Fibroblast of lung (primary cell): Measurements from ENCODE around the gene C11orf65. TPM values are rescaled to one million over a fixed set of nuclear protein-coding genes. Genes with fewer than 3 reads are reported as not detected.

Experiments
- DNase-seq, 2 donors: peaks; one replicate each; pipeline versions ENCODE4 v3.0.0 to v3.0.0-alpha.2; 2010; ENCODE audit warnings: low read depth in 2 of 2
- H2AFZ ChIP-seq: 2 replicates; pipeline ENCODE4 v1.5.1; 2012; ENCODE audit warnings: low read length, control low read depth, inconsistent platforms
- H3K27ac ChIP-seq: 2 replicates; pipeline ENCODE4 v1.5.1; 2011; ENCODE audit warnings: low read length, control low read depth; ENCODE audit not compliant: insufficient read depth
- H3K27me3 ChIP-seq: 2 replicates; pipeline ENCODE4 v1.5.1; 2011; ENCODE audit warnings: mild to moderate bottlenecking, low read length; ENCODE audit not compliant: control insufficient read depth, insufficient read depth
- H3K36me3 ChIP-seq: 2 replicates; pipeline ENCODE4 v1.5.1; 2011; ENCODE audit warnings: low read length; ENCODE audit not compliant: control insufficient read depth, insufficient read depth
- H3K4me1 ChIP-seq: 2 replicates; pipeline ENCODE4 v1.5.1; 2011; ENCODE audit warnings: low read length; ENCODE audit not compliant: control insufficient read depth, insufficient read depth; ENCODE audit errors: extremely low read depth
- H3K4me2 ChIP-seq: 2 replicates; pipeline ENCODE4 v1.5.1; 2011; ENCODE audit warnings: low read length, control low read depth; ENCODE audit not compliant: insufficient read depth; ENCODE audit errors: extremely low read depth
- H3K4me3 ChIP-seq, 4 experiments: fragments of 200-600 bp in 1 of 4; sonication (generic) in 1 of 4; replicated peaks in 1 of 4; 2 replicates each; pipeline ENCODE4 v1.5.1; 2011 to 2016; ENCODE audit warnings: low read length in 4 of 4, low read depth in 3 of 4, mild to moderate bottlenecking in 3 of 4, control low read depth in 2 of 4, inconsistent platforms in 1 of 4, mixed read lengths in 1 of 4; ENCODE audit not compliant: insufficient read depth in 1 of 4; ENCODE audit errors: control extremely low read depth in 1 of 4
- H3K79me2 ChIP-seq: 2 replicates; pipeline ENCODE4 v1.5.1; 2012; ENCODE audit warnings: mild to moderate bottlenecking, low read length, inconsistent platforms; ENCODE audit not compliant: control insufficient read depth, insufficient read depth
- H3K9ac ChIP-seq: 2 replicates; pipeline ENCODE4 v1.5.1; 2011; ENCODE audit warnings: mild to moderate bottlenecking, low read length, control low read depth; ENCODE audit not compliant: insufficient read depth
- H3K9me3 ChIP-seq: 2 replicates; pipeline ENCODE4 v1.5.1; 2012; ENCODE audit warnings: low read depth, low read length; ENCODE audit not compliant: control insufficient read depth, insufficient read depth
- H4K20me1 ChIP-seq: 2 replicates; pipeline ENCODE4 v1.5.1; 2011; ENCODE audit warnings: low read length; ENCODE audit not compliant: control insufficient read depth, insufficient read depth; ENCODE audit errors: extremely low read depth
- EZH2 ChIP-seq: IDR thresholded peaks from 2 replicates; pipeline ENCODE4 v1.5.1; 2012; ENCODE audit warnings: low read length, control low read depth, mild to moderate bottlenecking; ENCODE audit errors: missing control alignments
- polyA plus RNA-seq, 2 donors: library from polyadenylated mRNA; depleted of rRNA in 1 of 2; stranded (reverse) in 1 of 2; unstranded in 1 of 2; fragments of >200 nt; gene quantifications; 2 replicates each; pipeline ENCODE4 v1.2.1, GENCODE V29; 2011 to 2012; ENCODE audit warnings: missing spikeins in 1 of 2
- total RNA-seq: library from RNA; depleted of rRNA; stranded (reverse); fragments of >200 nt; gene quantifications from 2 replicates; pipeline ENCODE4 v1.2.1, GENCODE V29; 2014
- TF ChIP-seq, protein P1 (sequence below), 2 donors: IDR thresholded peaks in 1 of 2; conservative IDR thresholded peaks in 1 of 2; 1 replicate in 1 of 2; 2 replicates in 1 of 2; pipeline ENCODE4 v1.5.1; 2011 to 2012; ENCODE audit warnings: low read length in 2 of 2, control low read depth in 1 of 2, inconsistent platforms in 1 of 2, low read depth in 1 of 2, mild to moderate bottlenecking in 1 of 2

Gene C11orf65
- total and polyA plus RNA-seq, 2 donors (not counting 1 experiment from before 2014, with no cell fraction given), result 0.54 to 2.3 TPM

DNA sequence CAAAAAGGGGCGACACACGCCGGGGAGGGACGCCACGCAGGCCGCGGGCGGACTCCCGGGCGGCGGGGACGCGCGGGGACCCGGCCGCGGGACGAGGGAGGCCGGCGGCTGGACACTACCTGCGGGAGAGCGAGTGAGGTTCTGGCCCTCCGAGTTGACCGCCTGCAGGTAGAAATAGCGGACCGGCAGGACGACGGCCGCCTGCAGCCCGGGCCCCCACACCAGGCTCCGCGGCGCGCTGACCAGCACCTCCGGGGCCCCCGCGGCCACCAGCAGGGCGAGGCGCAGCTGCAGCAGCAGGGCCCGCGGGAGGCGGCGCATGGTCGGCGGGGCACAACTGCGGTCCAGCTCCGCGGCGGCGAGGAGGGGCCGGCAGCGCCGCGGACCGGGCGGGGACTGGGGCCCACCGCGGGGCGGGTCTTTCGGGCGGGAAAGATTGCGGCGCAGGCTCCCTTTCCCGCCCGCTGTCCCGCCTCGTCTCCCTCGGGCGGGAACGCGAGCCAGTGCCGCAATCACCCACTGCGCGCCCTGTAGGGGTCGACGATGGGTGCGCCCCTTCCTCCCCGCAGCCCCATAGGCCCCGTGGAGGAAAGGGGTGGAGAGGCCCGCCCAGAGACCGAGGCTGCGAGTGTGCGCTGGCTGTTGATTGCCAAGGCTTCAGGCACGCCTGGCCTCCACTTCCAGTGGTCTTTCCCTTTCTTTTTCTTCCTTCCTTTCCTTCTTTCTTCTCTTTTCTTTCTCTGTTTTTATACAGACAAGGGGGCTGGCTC lies 30.9 kb upstream of the C11orf65 start, which contains the start of gene POGLUT3:
TSS of gene POGLUT3 (minus strand) at position 339 of the 770 bp plus-strand sequence. CDS start at position 321, 18 bp downstream.
- Histone ChIP-seq H3K36me3 (no peaks in the 10 kb centered on the region), H3K27ac (peak within 1 kb of the TSS; percentile 82), H2AFZ (peak within 1 kb of the TSS; percentile 93), H3K4me2 (peak within 1 kb of the TSS; percentile 81), H3K79me2 (peaks cover 10% of the 10 kb centered on the region), H3K4me3 (peak within 1 kb of the TSS; percentile 44 to 75 (median 53)), H3K9me3 (no peaks in the 10 kb centered on the region), H3K9ac (peak within 1 kb of the TSS; percentile 78), H4K20me1 (no peaks in the 10 kb centered on the region), H3K27me3 (no peaks in the 10 kb centered on the region), H3K4me1 (peaks cover 3% of the 10 kb centered on the region)
- peak; percentile 58 to 70 for DNase-seq
- TF ChIP-seq EZH2, result no peak
- TF ChIP-seq, protein P1, sequence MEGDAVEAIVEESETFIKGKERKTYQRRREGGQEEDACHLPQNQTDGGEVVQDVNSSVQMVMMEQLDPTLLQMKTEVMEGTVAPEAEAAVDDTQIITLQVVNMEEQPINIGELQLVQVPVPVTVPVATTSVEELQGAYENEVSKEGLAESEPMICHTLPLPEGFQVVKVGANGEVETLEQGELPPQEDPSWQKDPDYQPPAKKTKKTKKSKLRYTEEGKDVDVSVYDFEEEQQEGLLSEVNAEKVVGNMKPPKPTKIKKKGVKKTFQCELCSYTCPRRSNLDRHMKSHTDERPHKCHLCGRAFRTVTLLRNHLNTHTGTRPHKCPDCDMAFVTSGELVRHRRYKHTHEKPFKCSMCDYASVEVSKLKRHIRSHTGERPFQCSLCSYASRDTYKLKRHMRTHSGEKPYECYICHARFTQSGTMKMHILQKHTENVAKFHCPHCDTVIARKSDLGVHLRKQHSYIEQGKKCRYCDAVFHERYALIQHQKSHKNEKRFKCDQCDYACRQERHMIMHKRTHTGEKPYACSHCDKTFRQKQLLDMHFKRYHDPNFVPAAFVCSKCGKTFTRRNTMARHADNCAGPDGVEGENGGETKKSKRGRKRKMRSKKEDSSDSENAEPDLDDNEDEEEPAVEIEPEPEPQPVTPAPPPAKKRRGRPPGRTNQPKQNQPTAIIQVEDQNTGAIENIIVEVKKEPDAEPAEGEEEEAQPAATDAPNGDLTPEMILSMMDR (conservative IDR thresholded peaks at IDR 0.05 in 1 of 2, IDR thresholded peaks at IDR 0.05 in 1 of 2; ENCODE audit: low read depth in 1 of 2, low read length in 2 of 2), result no peak

DNA sequence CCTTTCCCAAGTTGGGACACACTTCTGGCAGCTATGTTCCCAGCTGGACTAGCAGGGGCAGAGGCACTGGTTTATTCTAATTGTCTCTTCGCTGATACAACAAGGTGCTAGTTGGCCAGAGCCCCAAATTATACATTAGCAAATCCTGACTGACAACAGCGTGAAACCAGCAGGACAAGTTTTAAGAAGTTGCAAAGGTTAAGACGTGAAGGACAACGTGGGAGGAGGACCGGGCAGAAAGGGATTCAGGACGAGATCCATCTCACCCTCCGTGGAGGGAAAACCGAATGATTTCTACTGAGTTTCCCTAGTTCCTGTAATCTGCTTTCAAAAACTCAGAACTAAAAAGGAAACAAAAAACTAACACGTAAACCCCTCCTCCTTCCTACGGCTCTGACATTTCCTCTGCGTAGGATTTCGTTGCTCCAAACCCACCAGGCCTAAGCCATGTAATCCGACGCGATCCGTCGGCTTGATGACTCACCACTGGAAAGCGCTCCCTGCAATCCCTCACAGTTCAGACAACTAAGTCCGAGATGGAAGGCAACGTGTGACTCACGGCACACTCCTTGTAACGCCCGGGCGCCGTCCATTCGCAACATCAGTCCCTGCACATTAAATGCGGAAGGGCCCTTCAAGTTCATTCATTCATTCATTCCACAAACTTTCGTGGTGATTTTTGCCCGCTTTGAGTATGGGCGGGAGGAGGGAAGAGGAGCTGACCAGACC lies 30.2 kb upstream of the C11orf65 start:
- peak overlapping the region; percentile 82 for H3K27ac ChIP-seq
- no peaks in the 10 kb centered on the region for H4K20me1 ChIP-seq
- H3K9me3 ChIP-seq, result no peaks in the 10 kb centered on the region
- peak overlapping the region; percentile 8 to 75 (median 53) for H3K4me3 ChIP-seq
- H3K79me2 ChIP-seq, result peaks cover 12% of the 10 kb centered on the region
- no peaks in the 10 kb centered on the region for H3K27me3 ChIP-seq
- H3K4me2 ChIP-seq, result peak overlapping the region; percentile 81
- H3K36me3 ChIP-seq, result no peaks in the 10 kb centered on the region
- TF ChIP-seq, protein P1 (conservative IDR thresholded peaks at IDR 0.05 in 1 of 2, IDR thresholded peaks at IDR 0.05 in 1 of 2; ENCODE audit: low read depth in 1 of 2, low read length in 2 of 2), result no peak
- TF ChIP-seq EZH2, result no peak
- peak overlapping the region; percentile 64 for H2AFZ ChIP-seq
- peaks cover 3% of the 10 kb centered on the region for H3K4me1 ChIP-seq
- H3K9ac ChIP-seq, result peak overlapping the region; percentile 78
- DNase-seq, result peak; percentile 99

- peak overlapping the region; percentile 33 for H2AFZ ChIP-seq
- H3K9me3 ChIP-seq, result no peaks in the 10 kb centered on the region
- no peaks in the 10 kb centered on the region for H3K27me3 ChIP-seq
- peak overlapping the region; percentile 82 for H3K27ac ChIP-seq
- peaks cover 3% of the 10 kb centered on the region for H3K4me1 ChIP-seq
- no peak overlapping the region for H3K9ac ChIP-seq
- no peak for TF ChIP-seq EZH2
- TF ChIP-seq, protein P1 (conservative IDR thresholded peaks at IDR 0.05 in 1 of 2, IDR thresholded peaks at IDR 0.05 in 1 of 2; ENCODE audit: low read depth in 1 of 2, low read length in 2 of 2), result no peak
- H4K20me1 ChIP-seq, result no peaks in the 10 kb centered on the region
- peak overlapping the region; percentile 8 to 75 (median 53) for H3K4me3 ChIP-seq
- H3K4me2 ChIP-seq, result peak overlapping the region; percentile 55
- peaks cover 12% of the 10 kb centered on the region for H3K79me2 ChIP-seq
- no peaks in the 10 kb centered on the region for H3K36me3 ChIP-seq
- peak; percentile 24 to 52 for DNase-seq
These were observed 29.4 kb upstream of the C11orf65 start for GRCh38 chr11:108496643-108497256.
